ENCODE results near the gene EOLA1.
"Not testable (repeated sequence)": the region's sequence is repeated elsewhere in the genome, so short reads cannot be mapped to it uniquely, and the experiment has no call there.

- TF ChIP-seq, protein P1, sequence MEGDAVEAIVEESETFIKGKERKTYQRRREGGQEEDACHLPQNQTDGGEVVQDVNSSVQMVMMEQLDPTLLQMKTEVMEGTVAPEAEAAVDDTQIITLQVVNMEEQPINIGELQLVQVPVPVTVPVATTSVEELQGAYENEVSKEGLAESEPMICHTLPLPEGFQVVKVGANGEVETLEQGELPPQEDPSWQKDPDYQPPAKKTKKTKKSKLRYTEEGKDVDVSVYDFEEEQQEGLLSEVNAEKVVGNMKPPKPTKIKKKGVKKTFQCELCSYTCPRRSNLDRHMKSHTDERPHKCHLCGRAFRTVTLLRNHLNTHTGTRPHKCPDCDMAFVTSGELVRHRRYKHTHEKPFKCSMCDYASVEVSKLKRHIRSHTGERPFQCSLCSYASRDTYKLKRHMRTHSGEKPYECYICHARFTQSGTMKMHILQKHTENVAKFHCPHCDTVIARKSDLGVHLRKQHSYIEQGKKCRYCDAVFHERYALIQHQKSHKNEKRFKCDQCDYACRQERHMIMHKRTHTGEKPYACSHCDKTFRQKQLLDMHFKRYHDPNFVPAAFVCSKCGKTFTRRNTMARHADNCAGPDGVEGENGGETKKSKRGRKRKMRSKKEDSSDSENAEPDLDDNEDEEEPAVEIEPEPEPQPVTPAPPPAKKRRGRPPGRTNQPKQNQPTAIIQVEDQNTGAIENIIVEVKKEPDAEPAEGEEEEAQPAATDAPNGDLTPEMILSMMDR (IDR thresholded peaks at IDR 0.05) = not testable (repeated sequence)
- TF ChIP-seq POLR2A (IDR thresholded peaks at IDR 0.05) = not testable (repeated sequence)
Observed at GRCh38 chrX:149545545-149546543, 5.0 kb downstream of the EOLA1 start.
